Measurements from ENCODE around the gene ERICH6B. TPM values are rescaled to one million over a fixed set of nuclear protein-coding genes. Genes with fewer than 3 reads are reported as not detected.

Gene ERICH6B
- total and polyA plus RNA-seq, 4 donors: 0.94 TPM; not detected in 3

DNA sequence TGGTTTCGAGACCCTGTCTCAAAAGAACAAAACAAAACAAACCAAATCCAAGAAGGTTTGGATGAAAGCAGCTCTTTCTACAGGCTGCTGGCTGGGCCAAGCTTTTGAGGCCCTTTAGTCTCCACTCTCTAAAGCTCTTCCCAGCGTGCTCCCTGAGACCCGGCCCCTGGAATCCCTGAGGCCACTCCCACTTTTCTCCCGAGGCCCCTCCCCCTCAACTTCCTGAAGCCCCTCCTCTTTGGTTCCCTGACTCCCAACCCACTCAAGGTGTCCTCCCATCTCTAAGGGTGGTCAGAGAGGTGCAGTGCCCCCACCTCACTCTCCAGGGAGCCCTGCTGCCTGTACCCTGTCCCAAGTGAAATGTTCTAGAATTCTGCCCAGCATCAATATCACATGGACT is 10.6 kb downstream of the ERICH6B start:
- WGBS: 68% methylated on average over 4 of the region's 4 CpGs
- no peaks in the 10 kb centered on the region for H3K27me3 ChIP-seq (ENCODE audit: control insufficient read depth in 4 of 4, insufficient read depth in 4 of 4, low read length in 3 of 4)

DNA sequence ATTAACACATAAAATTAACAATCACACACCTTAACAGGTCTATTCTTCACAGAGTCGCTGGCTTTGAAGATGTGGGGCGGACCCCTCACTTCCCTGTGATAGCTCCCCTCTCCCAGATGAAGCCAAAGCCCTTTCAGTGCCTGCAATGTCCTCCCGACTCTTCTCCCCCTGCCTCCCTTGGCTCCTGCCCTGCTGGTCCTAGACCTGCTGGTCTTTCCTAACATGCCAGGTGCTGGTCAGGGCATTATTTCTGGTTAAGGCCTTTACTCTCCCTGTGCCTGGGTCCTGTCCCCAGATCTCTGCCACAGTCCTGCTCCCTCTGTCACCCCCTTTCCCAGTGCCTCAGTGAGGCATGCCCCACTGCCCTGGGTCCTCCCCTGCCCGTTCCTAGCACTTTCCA is 12.2 kb downstream of the ERICH6B start:
- Histone ChIP-seq H3K4me3 (ENCODE audit: low read depth in 1 of 3, low read length in 3 of 3) (no peak overlapping the region), H3K27me3 (ENCODE audit: control insufficient read depth in 4 of 4, insufficient read depth in 4 of 4, low read length in 3 of 4) (no peaks in the 10 kb centered on the region), H3K9ac (ENCODE audit: low read depth in 1 of 2, low read length in 2 of 2) (no peak overlapping the region), H3K9me3 (ENCODE audit: control insufficient read depth in 4 of 4, low read length in 3 of 4) (no peaks in the 10 kb centered on the region), H3K27ac (ENCODE audit: low read depth in 1 of 2, low read length in 2 of 2) (no peak overlapping the region), H3K4me1 (ENCODE audit: control insufficient read depth in 4 of 4, insufficient read depth in 4 of 4, low read length in 3 of 4) (no peaks in the 10 kb centered on the region), H3K36me3 (ENCODE audit: control insufficient read depth in 4 of 4, insufficient read depth in 3 of 4, low read depth in 1 of 4, low read length in 3 of 4) (no peaks in the 10 kb centered on the region)
- TF ChIP-seq JUND (IDR thresholded peaks at IDR 0.05) (no peak), SP1 (IDR thresholded peaks at IDR 0.05) (no peak), TAF1 (conservative IDR thresholded peaks at IDR 0.05) (no peak), CTCF (IDR thresholded peaks at IDR 0.05; ENCODE audit: low read depth, low read length, missing input control) (no peak), NR2F2 (IDR thresholded peaks at IDR 0.05) (no peak), FOXA1 (IDR thresholded peaks at IDR 0.05) (no peak), RXRA (IDR thresholded peaks at IDR 0.05) (no peak)
- TF ChIP-seq, protein P1, sequence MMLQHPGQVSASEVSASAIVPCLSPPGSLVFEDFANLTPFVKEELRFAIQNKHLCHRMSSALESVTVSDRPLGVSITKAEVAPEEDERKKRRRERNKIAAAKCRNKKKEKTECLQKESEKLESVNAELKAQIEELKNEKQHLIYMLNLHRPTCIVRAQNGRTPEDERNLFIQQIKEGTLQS (IDR thresholded peaks at IDR 0.05): no peak
- TF ChIP-seq, protein P2, sequence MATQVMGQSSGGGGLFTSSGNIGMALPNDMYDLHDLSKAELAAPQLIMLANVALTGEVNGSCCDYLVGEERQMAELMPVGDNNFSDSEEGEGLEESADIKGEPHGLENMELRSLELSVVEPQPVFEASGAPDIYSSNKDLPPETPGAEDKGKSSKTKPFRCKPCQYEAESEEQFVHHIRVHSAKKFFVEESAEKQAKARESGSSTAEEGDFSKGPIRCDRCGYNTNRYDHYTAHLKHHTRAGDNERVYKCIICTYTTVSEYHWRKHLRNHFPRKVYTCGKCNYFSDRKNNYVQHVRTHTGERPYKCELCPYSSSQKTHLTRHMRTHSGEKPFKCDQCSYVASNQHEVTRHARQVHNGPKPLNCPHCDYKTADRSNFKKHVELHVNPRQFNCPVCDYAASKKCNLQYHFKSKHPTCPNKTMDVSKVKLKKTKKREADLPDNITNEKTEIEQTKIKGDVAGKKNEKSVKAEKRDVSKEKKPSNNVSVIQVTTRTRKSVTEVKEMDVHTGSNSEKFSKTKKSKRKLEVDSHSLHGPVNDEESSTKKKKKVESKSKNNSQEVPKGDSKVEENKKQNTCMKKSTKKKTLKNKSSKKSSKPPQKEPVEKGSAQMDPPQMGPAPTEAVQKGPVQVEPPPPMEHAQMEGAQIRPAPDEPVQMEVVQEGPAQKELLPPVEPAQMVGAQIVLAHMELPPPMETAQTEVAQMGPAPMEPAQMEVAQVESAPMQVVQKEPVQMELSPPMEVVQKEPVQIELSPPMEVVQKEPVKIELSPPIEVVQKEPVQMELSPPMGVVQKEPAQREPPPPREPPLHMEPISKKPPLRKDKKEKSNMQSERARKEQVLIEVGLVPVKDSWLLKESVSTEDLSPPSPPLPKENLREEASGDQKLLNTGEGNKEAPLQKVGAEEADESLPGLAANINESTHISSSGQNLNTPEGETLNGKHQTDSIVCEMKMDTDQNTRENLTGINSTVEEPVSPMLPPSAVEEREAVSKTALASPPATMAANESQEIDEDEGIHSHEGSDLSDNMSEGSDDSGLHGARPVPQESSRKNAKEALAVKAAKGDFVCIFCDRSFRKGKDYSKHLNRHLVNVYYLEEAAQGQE (IDR thresholded peaks at IDR 0.05): no peak
- no peak for DNase-seq (ENCODE audit: low spot score)
- 90% methylated on average over 4 of the region's 4 CpGs for WGBS

More for the DNA sequence above, 10.6 kb downstream of the ERICH6B start:
- Histone ChIP-seq H3K4me3 (ENCODE audit: low read depth in 1 of 3, low read length in 3 of 3) (no peak overlapping the region), H3K4me1 (ENCODE audit: control insufficient read depth in 4 of 4, insufficient read depth in 4 of 4, low read length in 3 of 4) (no peaks in the 10 kb centered on the region), H3K27ac (ENCODE audit: low read depth in 1 of 2, low read length in 2 of 2) (no peak overlapping the region), H3K36me3 (ENCODE audit: control insufficient read depth in 4 of 4, insufficient read depth in 3 of 4, low read depth in 1 of 4, low read length in 3 of 4) (no peaks in the 10 kb centered on the region), H3K9ac (ENCODE audit: low read depth in 1 of 2, low read length in 2 of 2) (no peak overlapping the region), H3K9me3 (ENCODE audit: control insufficient read depth in 4 of 4, low read length in 3 of 4) (no peaks in the 10 kb centered on the region)
- TF ChIP-seq SP1 (IDR thresholded peaks at IDR 0.05) (no peak), FOXA1 (IDR thresholded peaks at IDR 0.05) (no peak), JUND (IDR thresholded peaks at IDR 0.05) (no peak), HNF4A (conservative IDR thresholded peaks at IDR 0.05) (no peak), YY1 (IDR thresholded peaks at IDR 0.05) (no peak), TAF1 (conservative IDR thresholded peaks at IDR 0.05) (no peak), FOXA2 (IDR thresholded peaks at IDR 0.05) (no peak)
- TF ChIP-seq, protein P3, sequence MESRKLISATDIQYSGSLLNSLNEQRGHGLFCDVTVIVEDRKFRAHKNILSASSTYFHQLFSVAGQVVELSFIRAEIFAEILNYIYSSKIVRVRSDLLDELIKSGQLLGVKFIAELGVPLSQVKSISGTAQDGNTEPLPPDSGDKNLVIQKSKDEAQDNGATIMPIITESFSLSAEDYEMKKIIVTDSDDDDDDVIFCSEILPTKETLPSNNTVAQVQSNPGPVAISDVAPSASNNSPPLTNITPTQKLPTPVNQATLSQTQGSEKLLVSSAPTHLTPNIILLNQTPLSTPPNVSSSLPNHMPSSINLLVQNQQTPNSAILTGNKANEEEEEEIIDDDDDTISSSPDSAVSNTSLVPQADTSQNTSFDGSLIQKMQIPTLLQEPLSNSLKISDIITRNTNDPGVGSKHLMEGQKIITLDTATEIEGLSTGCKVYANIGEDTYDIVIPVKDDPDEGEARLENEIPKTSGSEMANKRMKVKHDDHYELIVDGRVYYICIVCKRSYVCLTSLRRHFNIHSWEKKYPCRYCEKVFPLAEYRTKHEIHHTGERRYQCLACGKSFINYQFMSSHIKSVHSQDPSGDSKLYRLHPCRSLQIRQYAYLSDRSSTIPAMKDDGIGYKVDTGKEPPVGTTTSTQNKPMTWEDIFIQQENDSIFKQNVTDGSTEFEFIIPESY (IDR thresholded peaks at IDR 0.05): no peak
- TF ChIP-seq, protein P1 (IDR thresholded peaks at IDR 0.05): no peak
- TF ChIP-seq, protein P2 (IDR thresholded peaks at IDR 0.05): no peak
- DNase-seq (ENCODE audit: low spot score): no peak
